HG03439 (cell line): Measurements from ENCODE around the gene TBATA.

ENCODE experiments used
- ATAC-seq: cut with Tn5 transposase; IDR thresholded peaks from one replicate; pipeline ENCODE4 v1.9.1; 2021; ENCODE audit warnings: mild to moderate bottlenecking, moderate library complexity; ENCODE audit not compliant: unreplicated experiment

The TBATA gene

DNA sequence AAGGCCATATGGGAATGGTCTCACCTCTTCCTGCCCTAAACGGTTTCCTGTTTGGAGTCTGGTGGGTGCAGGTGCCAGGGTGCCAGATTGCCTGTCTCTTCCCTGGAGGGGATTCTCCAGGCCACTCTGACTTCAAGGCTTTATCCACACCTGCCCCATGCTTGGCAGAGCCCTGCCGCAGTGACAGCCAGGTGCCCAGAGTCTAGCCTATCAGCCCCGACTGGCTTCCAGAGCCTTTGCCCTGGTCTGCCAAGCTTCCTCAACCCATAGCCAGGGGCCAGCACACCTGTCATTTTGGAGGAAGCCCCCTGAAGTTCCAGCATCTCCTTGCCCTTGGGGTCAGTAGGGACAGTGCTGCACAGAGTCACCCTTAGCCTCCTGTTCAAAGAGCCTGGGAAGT lies 21.6 kb downstream of the TBATA start:
- ATAC-seq: no peak

DNA sequence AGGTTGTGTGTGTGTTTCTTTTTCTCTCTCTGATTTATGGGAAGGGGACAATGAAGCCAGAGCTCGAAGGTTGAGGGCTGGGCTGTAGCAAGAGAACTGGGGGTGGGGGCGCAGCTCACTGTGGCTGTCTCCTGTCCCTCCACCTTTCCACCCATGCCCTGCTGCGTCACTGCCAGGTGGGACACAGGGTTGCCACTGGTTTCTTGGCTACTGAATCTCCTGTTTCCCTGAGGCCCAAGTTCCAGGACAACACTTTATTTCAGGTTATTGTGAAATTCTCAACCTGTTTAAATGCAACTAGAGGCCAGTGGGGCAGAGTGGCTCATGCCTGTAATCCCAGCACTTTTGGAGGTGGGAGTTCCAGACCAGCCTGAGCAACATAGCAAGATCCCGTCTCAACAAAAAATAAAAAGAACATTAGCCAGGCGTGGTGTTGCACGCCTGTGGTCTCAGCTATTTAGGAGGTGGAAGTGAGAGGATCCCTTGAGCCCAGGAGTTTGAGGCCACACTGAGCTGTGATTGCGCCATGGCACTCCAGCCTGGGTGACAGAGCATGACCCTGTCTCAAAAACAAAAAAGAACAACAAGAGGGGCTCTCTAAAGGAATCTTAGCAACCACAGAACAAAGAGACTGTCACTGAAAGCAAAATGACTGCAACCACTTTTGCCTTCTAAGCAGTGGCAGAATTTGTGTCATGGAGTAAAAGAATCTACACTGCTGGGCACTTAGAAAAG lies 22.6 kb downstream of the TBATA start:
- no peak for ATAC-seq

DNA sequence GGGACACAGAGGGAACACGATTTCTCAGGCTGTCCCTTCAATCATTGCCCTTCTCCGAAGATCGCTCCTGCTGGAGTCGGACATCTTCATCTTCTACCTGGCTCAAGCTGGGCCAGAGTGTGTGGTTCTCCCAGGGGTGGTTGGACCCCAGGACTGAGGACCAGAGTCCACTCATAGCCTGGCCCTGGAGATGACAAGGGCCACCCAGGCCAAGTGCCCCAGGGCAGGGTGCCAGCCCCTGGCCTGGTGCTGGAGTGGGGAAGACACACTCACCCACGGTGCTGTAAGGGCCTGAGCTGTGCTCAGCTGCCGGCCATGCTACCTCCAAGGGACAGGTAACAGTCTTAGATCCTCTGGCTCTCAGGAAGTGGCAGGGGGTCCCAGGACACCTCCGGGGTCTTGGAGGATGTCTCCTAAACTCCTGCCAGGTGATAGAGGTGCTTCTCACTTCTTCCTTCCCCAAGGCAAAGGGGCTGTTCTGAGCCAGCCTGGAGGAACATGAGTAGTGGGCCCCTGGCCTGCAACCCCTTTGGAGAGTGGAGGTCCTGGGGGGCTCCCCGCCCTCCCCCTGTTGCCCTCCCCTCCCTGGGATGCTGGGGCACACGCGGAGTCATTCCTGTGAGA lies 23.3 kb downstream of the TBATA start:
- ATAC-seq: no peak

DNA sequence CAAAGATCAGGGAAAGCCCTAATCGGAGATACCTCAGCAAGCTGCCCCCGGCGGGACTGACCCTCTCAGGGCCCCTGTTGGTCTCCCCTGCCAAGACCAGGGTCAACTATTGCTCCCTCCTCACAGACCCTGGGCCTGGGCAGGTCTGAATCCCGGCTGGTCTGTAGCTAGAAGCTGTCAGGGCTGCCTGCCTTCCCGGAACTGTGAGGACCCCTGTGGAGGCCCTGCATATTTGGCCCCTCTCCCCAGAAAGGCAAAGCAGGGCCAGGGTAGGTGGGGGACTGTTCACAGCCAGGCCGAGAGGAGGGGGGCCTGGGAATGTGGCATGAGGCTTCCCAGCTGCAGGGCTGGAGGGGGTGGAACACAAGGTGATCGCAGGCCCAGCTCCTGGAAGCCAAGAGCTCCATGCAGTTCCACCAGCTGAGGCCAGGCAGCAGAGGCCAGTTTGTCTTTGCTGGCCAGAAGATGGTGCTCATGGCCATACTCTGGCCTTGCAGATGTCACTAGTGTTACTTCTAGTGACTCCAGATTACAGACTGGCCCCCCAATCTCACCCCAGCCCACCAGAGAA lies 24.1 kb downstream of the TBATA start:
- no peak for ATAC-seq

DNA sequence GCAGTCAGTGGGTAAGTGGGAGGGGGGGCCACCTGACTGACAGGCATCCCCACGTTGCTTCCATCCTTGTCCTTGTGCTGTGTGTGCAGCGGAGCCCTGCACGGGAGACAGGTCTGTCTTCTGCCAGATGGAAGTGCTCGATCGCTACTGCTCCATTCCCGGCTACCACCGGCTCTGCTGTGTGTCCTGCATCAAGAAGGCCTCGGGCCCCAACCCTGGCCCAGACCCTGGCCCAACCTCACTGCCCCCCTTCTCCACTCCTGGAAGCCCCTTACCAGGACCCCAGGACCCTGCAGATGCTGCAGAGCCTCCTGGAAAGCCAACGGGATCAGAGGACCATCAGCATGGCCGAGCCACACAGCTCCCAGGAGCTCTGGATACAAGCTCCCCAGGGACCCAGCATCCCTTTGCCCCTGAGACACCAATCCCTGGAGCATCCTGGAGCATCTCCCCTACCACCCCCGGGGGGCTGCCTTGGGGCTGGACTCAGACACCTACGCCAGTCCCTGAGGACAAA lies 24.8 kb downstream of the TBATA start:
- ATAC-seq: no peak

DNA sequence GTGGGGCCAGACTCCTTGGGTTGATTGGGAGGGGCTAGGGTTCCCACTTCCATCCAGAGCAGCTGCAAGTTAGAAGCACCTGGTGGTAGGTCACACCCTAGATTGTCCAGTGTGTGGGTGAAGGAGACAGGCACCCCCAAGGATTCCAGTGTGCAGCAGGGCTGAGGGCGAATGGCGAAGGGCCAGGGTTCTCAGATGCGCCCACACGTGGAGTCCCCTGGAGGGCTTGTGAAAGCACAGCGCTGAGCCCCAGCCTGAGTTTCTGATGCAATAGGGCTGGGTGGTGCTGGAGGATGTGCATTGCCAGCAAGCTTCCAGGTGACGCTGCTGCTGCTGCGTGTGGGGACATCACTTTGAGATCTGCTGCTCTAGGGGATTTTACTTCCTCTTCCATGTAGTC lies 25.4 kb downstream of the TBATA start:
- ATAC-seq: no peak

DNA sequence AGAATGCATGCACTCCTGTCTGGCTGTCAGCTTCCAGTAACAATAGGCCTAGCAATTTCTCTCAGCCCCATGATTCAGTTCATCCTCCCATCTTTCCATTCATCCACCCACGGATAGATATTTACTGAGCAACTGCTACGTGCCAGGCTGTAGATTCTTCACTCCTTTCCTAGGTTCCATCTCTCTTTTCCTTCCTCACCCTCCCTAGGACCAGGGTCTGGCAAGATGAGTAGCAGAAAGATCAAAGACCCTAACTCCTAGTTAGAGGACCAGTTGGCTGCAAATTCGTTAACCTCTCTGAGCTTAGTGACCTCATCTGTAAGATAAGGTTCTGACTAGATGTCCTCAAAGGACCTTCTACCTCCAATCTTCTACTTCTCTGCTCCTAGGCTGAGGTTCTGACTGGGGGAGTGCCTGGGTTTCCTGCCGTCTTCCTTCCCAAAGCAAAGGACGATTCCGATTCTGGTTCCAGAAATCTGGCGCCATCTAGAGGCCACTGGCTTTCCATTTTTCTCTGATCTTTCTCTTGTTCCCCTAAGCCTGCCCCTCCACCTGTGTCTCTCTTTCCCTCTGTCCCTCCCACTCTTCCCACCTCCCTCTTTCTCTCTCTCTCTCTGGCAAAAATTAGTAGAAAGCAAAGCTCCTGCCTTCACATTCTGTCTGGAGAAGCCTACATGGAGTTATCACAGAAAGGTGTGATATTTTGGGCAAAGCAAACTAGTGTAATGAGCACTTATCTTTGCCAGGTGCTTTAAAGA lies 26.2 kb downstream of the TBATA start:
- no peak for ATAC-seq

DNA sequence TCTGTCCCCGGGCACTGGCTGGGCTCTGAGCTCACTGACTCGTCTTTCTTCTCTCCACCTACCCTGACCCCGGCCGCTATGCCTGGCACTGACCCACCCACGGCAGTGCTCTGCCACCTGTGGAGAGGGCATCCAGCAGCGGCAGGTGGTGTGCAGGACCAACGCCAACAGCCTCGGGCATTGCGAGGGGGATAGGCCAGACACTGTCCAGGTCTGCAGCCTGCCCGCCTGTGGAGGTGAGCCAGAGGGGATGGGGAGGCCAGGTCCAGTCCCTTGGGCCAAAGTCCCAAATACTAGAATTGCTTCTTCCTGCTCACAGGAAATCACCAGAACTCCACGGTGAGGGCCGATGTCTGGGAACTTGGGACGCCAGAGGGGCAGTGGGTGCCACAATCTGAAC lies 27.3 kb downstream of the TBATA start:
- no peak for ATAC-seq

DNA sequence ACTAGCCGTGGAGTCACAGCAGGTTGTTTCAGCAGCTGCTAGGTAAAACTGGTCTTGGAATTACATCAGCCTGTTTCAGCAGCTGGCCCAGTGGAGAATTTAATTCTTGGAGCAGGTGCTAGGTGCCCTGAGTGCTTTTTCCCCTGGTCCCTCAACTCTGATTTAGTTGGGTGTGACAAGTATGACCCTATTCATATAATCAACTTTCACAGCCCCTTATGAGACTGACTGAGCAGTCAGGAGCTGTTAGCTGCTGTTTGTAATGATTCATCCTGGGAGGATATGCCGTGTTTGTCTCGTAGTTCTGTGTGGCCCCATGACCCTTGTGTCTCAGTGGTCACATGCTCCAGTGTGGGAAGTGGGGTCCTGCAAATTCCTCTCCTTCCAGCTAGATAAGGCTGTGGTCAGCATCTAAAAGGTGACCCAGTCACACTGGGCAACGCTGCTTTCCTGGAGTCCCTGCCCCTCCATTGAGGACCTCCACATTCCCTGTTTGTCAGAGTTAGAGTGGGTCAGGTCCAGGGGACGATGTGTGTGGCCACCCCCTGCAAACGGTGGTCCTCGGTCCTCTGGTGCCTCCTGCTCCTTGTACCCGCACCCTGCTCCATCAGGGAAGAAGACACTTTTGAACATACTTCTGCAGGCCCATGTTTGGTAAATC lies 28.3 kb downstream of the TBATA start:
- ATAC-seq: no peak

DNA sequence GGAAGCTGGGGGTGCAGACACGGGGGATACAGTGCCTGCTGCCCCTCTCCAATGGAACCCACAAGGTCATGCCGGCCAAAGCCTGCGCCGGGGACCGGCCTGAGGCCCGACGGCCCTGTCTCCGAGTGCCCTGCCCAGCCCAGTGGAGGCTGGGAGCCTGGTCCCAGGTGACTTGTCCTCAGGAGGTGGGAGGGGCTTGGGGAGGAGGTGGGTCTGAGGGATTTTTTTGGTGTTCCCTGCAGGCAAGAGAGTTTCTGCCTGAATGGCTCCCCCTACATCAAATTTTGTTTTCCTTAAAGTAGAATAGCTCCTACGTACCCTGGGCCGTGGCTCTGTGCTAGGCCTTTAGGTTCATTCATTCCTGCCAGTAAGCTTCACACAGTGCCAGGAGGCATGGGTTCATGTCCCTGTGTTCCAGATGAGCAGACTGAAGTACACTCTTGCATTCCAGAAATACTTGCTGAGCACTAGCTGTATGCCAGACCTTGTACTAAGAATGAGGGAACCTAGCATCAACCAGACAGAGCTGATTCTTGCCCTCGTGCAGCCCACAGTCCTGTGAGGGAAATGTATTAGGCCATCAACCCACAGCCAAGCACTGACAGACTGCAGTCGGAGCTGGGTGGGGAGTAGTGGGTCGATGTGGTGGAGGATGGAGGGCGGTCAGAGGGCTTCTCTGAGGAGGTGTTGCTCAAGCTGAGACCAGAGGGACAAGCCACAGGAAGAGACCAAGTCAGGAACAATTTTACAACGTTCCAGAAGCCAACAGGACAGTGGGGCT lies 31.1 kb downstream of the TBATA start:
- no peak for ATAC-seq

DNA sequence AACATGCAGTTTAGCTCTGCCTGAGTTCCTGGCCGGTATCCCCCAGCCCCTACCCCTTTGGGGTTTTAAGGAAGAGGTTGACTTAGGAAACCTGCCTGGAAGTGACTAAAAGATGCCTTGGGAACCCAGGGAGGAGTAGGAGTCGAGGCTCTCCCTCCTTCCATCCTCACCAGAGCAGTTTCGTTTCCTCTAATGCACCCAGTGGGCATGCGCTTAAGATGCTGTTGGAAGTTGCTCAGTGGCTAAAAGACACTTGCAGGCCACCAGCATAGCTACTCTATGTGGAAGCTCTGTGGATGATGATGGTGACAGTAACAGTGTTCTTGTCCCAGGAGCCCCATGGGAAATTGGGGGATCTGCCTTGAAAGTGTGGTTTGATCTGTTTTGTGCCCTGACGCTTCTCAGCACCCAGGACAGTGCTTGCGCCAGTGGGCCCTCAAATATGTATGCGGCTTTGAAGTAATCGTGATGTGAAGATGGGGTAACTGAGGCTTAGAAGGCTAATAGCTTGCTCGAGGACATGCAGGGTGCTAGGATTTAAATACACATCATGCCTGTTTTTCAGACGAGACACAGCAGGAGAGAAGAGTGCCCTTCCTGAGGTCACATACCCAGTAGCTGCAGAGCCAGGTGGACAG lies 32.0 kb downstream of the TBATA start:
- no peak for ATAC-seq

DNA sequence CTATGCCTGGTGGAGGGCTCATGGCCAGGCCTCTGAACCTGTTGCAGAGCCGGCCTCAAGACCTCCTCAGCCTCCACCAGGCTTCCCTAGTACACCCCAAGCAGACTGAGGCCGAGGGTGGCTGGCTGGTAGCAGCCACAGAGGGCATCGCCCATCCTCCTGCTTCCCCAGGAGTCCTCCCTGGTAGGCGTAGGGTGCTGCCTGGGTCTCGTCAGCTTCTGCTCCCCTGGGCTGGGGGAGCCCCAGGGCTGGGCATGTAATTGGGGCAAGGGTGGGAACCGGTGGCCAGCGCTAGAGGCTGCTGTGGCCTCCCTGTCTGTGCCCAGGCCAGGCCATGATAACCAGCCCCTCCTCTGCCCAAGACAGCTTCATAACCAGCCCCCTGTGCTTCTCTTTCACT lies 32.6 kb downstream of the TBATA start:
- ATAC-seq: no peak

DNA sequence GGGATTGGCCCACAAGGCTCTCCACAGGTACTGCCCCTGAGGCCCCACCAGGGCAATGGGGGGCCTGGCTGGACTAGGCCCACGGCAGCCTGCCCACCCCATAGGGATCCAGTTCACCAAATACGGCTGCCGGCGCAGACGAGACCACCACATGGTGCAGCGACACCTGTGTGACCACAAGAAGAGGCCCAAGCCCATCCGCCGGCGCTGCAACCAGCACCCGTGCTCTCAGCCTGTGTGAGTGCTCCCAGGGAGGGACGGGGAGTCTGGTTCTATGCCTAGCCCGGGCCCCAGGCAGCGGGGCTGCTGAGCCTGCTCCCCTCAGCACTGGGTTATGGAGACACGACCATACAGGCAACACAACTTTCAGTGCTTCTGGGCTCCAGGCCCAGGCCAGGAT lies 33.2 kb downstream of the TBATA start:
- no peak for ATAC-seq

DNA sequence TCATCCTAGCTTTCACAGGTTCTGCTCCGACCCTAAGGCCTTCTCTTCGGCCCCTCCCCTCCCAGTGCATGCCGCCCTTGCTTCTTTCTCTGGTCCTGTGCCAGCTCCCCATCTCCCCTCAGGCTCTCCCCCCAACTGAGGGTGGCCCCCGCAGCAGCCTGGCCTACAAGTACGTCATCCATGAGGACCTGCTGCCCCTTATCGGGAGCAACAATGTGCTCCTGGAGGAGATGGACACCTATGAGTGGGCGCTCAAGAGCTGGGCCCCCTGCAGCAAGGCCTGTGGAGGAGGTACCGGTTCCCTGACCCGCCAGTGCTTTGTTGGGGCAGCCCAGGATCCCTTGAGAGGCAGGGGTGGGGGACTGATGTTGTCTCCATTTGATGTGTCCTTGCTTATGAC lies 33.8 kb downstream of the TBATA start:
- no peak for ATAC-seq

DNA sequence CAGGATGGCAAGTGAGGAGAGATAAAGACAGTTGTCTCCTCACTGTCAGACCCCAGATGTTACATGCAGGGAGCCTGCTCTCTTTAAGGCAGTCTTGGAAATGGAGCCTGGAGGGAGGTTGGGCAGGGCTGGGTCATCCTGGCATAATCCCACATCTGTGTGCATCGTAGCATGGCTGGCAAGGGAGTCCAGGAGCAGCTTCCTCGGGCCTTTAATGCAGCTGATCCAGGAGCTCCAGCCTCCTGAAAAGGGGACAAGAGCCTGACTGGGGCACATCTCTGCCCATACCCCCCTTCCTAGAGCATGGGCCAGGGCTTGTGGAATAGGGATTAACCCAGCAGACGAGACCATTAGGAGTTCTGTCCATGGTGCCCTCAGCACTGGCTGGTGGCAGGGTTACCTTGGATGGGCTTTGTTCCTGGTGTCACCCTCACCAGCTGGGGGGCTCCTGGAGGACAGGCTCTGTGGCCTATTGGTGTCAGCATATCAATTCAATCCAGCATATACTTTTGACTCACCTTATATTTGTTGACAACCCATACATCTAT lies 34.9 kb downstream of the TBATA start:
- ATAC-seq: no peak

DNA sequence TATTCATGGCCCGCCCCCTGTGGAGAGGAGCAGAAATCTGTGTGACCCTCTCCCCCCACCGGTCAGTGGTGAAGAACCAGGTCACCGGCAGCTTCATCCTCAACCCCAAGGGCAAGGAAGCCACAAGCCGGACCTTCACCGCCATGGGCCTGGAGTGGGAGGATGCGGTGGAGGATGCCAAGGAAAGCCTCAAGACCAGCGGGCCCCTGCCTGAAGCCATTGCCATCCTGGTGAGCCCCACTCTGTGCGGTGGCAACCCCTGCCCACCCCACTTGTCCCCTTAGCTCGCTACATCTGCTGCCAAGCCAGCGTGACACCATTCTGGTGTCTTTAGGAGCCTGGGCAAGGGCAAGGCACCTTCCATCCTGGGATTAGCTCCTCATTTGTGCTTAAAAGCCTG lies 35.4 kb downstream of the TBATA start:
- ATAC-seq: no peak

DNA sequence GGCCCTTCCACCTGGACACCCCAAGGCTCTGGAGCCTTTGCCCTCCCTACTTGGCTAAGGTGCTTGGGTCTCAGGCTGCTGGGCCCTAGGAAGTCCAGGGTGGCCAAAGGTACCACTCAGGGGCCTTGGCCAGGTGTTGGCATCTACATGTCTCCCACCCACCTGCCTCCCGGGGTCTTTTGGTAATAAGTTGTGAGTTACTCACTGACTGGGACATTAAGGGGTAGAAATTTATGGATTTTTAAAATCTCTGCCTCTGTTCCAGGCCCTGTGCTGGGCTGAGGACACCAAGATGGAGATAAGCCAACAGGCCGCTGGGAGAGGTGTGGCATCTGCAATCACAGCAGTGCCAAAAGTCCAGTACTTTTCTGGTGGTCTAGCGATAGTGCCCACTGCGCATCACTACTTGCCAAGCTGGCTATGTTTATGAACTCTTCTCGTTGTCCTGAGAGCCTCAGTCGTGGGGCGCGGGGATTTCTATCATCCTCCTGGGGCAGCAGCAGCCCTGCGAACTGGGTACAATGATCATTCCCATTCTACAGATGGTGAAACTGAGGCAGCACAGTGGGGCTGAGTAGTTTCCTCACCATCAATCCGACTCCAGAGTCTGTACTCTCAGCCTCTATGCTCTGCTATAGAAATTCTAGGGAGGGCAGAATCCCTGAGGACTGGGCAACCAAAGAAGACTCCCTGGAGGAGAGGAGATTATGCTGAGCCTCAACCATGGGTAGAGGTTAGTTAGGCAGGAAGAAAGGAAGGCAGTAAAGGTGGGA lies 36.2 kb downstream of the TBATA start:
- no peak for ATAC-seq

DNA sequence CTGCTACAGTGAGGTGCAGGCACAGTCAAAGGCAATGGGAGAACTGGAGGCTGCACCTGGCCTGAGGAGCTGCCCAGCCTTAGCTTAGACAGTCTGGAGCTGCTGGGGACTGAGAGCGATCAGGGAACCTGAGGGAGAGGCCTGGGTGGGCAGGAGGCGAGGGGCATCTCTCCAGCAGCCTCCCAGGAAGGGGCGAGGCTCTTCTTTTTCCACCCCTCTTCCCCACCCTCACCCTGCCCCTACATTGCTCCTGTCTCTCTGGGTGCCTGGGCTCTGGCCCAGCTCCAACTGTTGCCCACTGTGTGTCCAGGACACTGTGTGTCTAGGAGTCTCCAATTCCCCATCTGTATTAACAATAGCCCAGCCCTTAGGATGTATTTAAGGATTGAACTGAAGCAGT lies 36.9 kb downstream of the TBATA start:
- no peak for ATAC-seq
